Measurements from ENCODE around the gene TBC1D32. TPM values are rescaled to one million over a fixed set of nuclear protein-coding genes. Genes with fewer than 3 reads are reported as not detected.
"Not testable (repeated sequence)": the region's sequence is repeated elsewhere in the genome, so short reads cannot be mapped to it uniquely, and the experiment has no call there.

The TBC1D32 gene
- total and polyA plus RNA-seq, 2 donors (not counting 3 experiments of a cell fraction or from before 2014, with no cell fraction given), result 2.5 to 4.0 TPM

DNA sequence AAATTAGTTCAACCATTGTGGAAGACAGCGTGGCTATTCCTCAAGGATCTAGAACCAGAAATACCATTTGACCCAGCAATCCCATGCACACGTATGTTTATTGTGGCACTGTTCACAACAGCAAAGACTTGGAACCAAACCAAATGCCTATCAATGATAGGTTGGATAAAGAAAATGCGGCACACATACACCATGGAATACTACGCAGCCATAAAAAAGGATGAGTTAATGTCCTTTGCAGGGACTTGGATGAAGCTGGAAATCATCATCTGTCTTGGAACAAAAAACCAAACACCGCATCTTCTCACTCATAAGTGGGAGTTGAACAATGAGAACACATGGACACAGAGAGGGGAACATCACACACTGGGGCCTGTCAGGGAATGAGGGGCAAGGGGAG is 22.5 kb downstream of the TBC1D32 start:
- dilution Hi-C loops (cut with MboI; ENCODE audit: extremely low pct_ligation_motif_present, low sequenced_read_pairs); H3K79me2 ChIP-seq (ENCODE audit: control insufficient read depth, insufficient read depth, low read length); H3K9me3 ChIP-seq (replicated peaks; ENCODE audit: control insufficient read depth, insufficient read depth, low read length); FAIRE-seq; intact Hi-C loops (cut with micrococcal nuclease); H3K4me1 ChIP-seq (ENCODE audit: control insufficient read depth, extremely low read depth, insufficient read depth, low read length); DNase-seq (ENCODE audit: low read depth, low spot score); H3K36me3 ChIP-seq (ENCODE audit: control insufficient read depth in 2 of 2, extremely low read depth in 1 of 2, insufficient read depth in 2 of 2, low read length in 2 of 2); H4K20me1 ChIP-seq (replicated peaks; ENCODE audit: control insufficient read depth, extremely low read depth, insufficient read depth, low read length); H3K9ac ChIP-seq (replicated peaks; ENCODE audit: extremely low read depth, insufficient read depth, low read length); H3K4me3 ChIP-seq (replicated peaks in 1 of 3; ENCODE audit: insufficient read depth in 1 of 3, low read depth in 1 of 3, low read length in 3 of 3); CTCF ChIA-PET; H2AFZ ChIP-seq (ENCODE audit: low read depth, low read length); H3K27ac ChIP-seq (ENCODE audit: insufficient read depth, low read depth, low read length); BruUV-seq (replicated peaks); H3K27me3 ChIP-seq (ENCODE audit: control insufficient read depth in 2 of 2, insufficient read depth in 2 of 2, low read length in 2 of 2); POLR2A ChIA-PET; H3K9me1 ChIP-seq (replicated peaks; ENCODE audit: control insufficient read depth, extremely low read depth, insufficient read depth, low read length); H3K4me2 ChIP-seq (ENCODE audit: insufficient read depth, low read length): not testable (repeated sequence)

DNA sequence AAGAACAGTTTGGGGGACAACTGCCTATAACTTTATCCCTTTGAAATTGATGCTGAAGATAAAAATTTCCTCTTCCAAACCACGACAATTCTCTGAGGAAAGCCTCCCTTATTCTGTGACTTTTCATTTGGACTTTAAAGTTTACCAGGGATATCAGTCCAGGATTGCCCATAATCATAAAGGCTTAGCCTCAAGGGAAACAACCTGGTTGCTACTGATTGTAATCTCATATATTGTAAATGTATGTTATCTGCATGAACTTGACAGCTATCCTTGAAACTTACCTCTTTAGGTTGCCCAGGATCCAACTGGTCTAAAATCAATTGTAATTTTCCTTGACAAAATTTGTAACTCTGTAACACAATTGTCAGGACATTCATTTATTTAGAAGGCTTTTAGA is 23.8 kb downstream of the TBC1D32 start:
- no peak for DNase-seq (ENCODE audit: low read depth, low spot score)
- intact Hi-C loops (cut with micrococcal nuclease), result no loop called here
- no TSS peak for BruUV-seq (replicated peaks)
- Histone ChIP-seq H3K4me1 (ENCODE audit: control insufficient read depth, extremely low read depth, insufficient read depth, low read length) (no peaks in the 10 kb centered on the region), H3K9ac (replicated peaks; ENCODE audit: extremely low read depth, insufficient read depth, low read length) (no peak overlapping the region), H3K4me2 (ENCODE audit: insufficient read depth, low read length) (no peak overlapping the region), H3K27me3 (ENCODE audit: control insufficient read depth in 2 of 2, insufficient read depth in 2 of 2, low read length in 2 of 2) (no peaks in the 10 kb centered on the region), H3K27ac (ENCODE audit: insufficient read depth, low read depth, low read length) (no peak overlapping the region), H3K79me2 (ENCODE audit: control insufficient read depth, insufficient read depth, low read length) (no peaks in the 10 kb centered on the region), H3K9me1 (replicated peaks; ENCODE audit: control insufficient read depth, extremely low read depth, insufficient read depth, low read length) (no peaks in the 10 kb centered on the region), H2AFZ (ENCODE audit: low read depth, low read length) (no peak overlapping the region), H4K20me1 (replicated peaks; ENCODE audit: control insufficient read depth, extremely low read depth, insufficient read depth, low read length) (no peaks in the 10 kb centered on the region), H3K36me3 (ENCODE audit: control insufficient read depth in 2 of 2, extremely low read depth in 1 of 2, insufficient read depth in 2 of 2, low read length in 2 of 2) (no peaks in the 10 kb centered on the region), H3K4me3 (replicated peaks in 1 of 3; ENCODE audit: insufficient read depth in 1 of 3, low read depth in 1 of 3, low read length in 3 of 3) (no peak overlapping the region), H3K9me3 (replicated peaks; ENCODE audit: control insufficient read depth, insufficient read depth, low read length) (no peaks in the 10 kb centered on the region)
- POLR2A ChIA-PET, result no interaction called here
- CTCF ChIA-PET, result interaction anchor here (1.3 kb wide), 1 partner anchor 10 kb away, joined by 3 read pairs; no protein-coding TSS in a partner anchor
- dilution Hi-C loops (cut with MboI; ENCODE audit: extremely low pct_ligation_motif_present, low sequenced_read_pairs), result no loop called here
- TF ChIP-seq, protein P1, sequence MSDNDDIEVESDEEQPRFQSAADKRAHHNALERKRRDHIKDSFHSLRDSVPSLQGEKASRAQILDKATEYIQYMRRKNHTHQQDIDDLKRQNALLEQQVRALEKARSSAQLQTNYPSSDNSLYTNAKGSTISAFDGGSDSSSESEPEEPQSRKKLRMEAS (IDR thresholded peaks at IDR 0.05; ENCODE audit: insufficient read depth, insufficient read length), result no peak
- TF ChIP-seq POLR2AphosphoS5 (IDR thresholded peaks at IDR 0.05; ENCODE audit: insufficient read depth, low read depth, low read length) (no peak), FOS (IDR thresholded peaks at IDR 0.05; ENCODE audit: borderline replicate concordance, insufficient read depth, low read length) (no peak), POLR2A (IDR thresholded peaks at IDR 0.05; ENCODE audit: low read depth, low read length) (no peak), EZH2 (IDR thresholded peaks at IDR 0.05; ENCODE audit: borderline replicate concordance, low read depth, low read length, severe bottlenecking) (no peak), JUN (IDR thresholded peaks at IDR 0.05; ENCODE audit: borderline replicate concordance, insufficient read depth, insufficient read length, low read depth) (no peak), MYC (IDR thresholded peaks at IDR 0.05; ENCODE audit: low read depth, low read length) (no peak), GATA2 (IDR thresholded peaks at IDR 0.05; ENCODE audit: insufficient read depth, insufficient read length, low read depth, low read length) (no peak)
- TF ChIP-seq, protein P2, sequence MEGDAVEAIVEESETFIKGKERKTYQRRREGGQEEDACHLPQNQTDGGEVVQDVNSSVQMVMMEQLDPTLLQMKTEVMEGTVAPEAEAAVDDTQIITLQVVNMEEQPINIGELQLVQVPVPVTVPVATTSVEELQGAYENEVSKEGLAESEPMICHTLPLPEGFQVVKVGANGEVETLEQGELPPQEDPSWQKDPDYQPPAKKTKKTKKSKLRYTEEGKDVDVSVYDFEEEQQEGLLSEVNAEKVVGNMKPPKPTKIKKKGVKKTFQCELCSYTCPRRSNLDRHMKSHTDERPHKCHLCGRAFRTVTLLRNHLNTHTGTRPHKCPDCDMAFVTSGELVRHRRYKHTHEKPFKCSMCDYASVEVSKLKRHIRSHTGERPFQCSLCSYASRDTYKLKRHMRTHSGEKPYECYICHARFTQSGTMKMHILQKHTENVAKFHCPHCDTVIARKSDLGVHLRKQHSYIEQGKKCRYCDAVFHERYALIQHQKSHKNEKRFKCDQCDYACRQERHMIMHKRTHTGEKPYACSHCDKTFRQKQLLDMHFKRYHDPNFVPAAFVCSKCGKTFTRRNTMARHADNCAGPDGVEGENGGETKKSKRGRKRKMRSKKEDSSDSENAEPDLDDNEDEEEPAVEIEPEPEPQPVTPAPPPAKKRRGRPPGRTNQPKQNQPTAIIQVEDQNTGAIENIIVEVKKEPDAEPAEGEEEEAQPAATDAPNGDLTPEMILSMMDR (IDR thresholded peaks at IDR 0.05; ENCODE audit: extremely low read depth in 1 of 2, insufficient read depth in 1 of 2, low read depth in 1 of 2, low read length in 2 of 2), result no peak
- no peak for FAIRE-seq

All from endothelial cell of umbilical vein (primary cell).